IMR-90 (cell line): Measurements from ENCODE around the gene OR2W1. TPM values are rescaled to one million over a fixed set of nuclear protein-coding genes. Genes with fewer than 3 reads are reported as not detected.

ENCODE experiments used
- ATAC-seq: fragments of 200-7000 bp; cut with Tn5 transposase; 2 replicates; pipeline ENCODE4 v1.9.1; 2020; ENCODE audit warnings: low read depth, mild to moderate bottlenecking, moderate library complexity
- BruUV-seq: library from RNA; stranded (reverse); fragments of 400-500 nt; replicated peaks from 2 replicates; lab custom pipeline; 2021; lab: Mats Ljungman, UMichigan
- CTCF ChIA-PET: fragments of 300-600 bp; formaldehyde crosslinking; extraction: SDS; loops from one replicate; lab custom pipeline; 2021; ENCODE audit warnings: antibody characterized with exemption; lab: Yijun Ruan, JAX
- POLR2A ChIA-PET: fragments of 300-600 bp; sonication (Branson Sonifier 250); formaldehyde crosslinking; loops from one replicate; lab custom pipeline; 2022; ENCODE audit warnings: antibody characterized with exemption; ENCODE audit not compliant: unreplicated experiment; lab: Charles Lee
- DNase-seq: peaks from one replicate; pipeline ENCODE4 v3.0.0; 2013
- H2AFZ ChIP-seq: replicated peaks from 2 replicates; pipeline ENCODE3; 2013; ENCODE audit warnings: low read length, mild to moderate bottlenecking; ENCODE audit not compliant: poor library complexity
- H2AK5ac ChIP-seq: 2 replicates; pipeline ENCODE4 v1.6.1; 2013; ENCODE audit warnings: low read depth, low read length, inconsistent platforms
- H2AK9ac ChIP-seq: replicated peaks from 2 replicates; pipeline ENCODE3; 2013; ENCODE audit warnings: mild to moderate bottlenecking, low read depth, low read length, moderate library complexity; ENCODE audit not compliant: poor library complexity
- H2BK120ac ChIP-seq: 2 replicates; pipeline ENCODE4 v1.6.1; 2013; ENCODE audit warnings: low read depth, low read length, inconsistent platforms
- H2BK15ac ChIP-seq: 3 replicates; pipeline ENCODE4 v1.6.1; 2013; ENCODE audit warnings: low read depth, low read length, inconsistent platforms
- H2BK20ac ChIP-seq: 2 replicates; pipeline ENCODE4 v1.6.1; 2013; ENCODE audit warnings: low read depth, mild to moderate bottlenecking, inconsistent platforms, low read length, moderate library complexity
- H2BK5ac ChIP-seq: 2 replicates; pipeline ENCODE4 v1.6.1; 2013; ENCODE audit warnings: mild to moderate bottlenecking, low read depth, low read length, inconsistent platforms; ENCODE audit not compliant: poor library complexity, severe bottlenecking
- H3K14ac ChIP-seq: replicated peaks from 2 replicates; pipeline ENCODE4 v1.6.1; 2013; ENCODE audit warnings: low read depth, low read length, inconsistent platforms
- H3K18ac ChIP-seq: 2 replicates; pipeline ENCODE4 v1.6.1; 2013; ENCODE audit warnings: low read depth, low read length, control low read depth
- H3K23ac ChIP-seq: 2 replicates; pipeline ENCODE4 v1.6.1; 2013; ENCODE audit warnings: low read depth, low read length, inconsistent platforms
- H3K27ac ChIP-seq: 2 replicates; pipeline ENCODE4 v1.5.1; 2013; ENCODE audit warnings: mild to moderate bottlenecking, control low read depth, low read length; ENCODE audit not compliant: insufficient read depth
- H3K27me3 ChIP-seq: 2 replicates; pipeline ENCODE4 v1.6.1; 2013; ENCODE audit warnings: low read length; ENCODE audit not compliant: control insufficient read depth, insufficient read depth
- H3K36me3 ChIP-seq: 2 replicates; pipeline ENCODE4 v1.6.1; 2013; ENCODE audit warnings: low read length, mixed read lengths; ENCODE audit not compliant: control insufficient read depth, insufficient read depth
- H3K4ac ChIP-seq: 2 replicates; pipeline ENCODE4 v1.6.1; 2013; ENCODE audit warnings: low read depth, low read length, inconsistent platforms
- H3K4me1 ChIP-seq: 2 replicates; pipeline ENCODE4 v1.6.1; 2013; ENCODE audit warnings: low read length, mixed read lengths; ENCODE audit not compliant: control insufficient read depth, insufficient read depth
- H3K4me2 ChIP-seq: 2 replicates; pipeline ENCODE4 v1.6.1; 2013; ENCODE audit warnings: low read depth, mild to moderate bottlenecking, control low read depth, low read length, moderate library complexity
- H3K4me3 ChIP-seq: 2 replicates; pipeline ENCODE4 v1.5.1; 2013; ENCODE audit warnings: low read depth, mild to moderate bottlenecking, control low read depth, low read length, moderate library complexity; ENCODE audit not compliant: insufficient read depth
- H3K56ac ChIP-seq: 2 replicates; pipeline ENCODE4 v1.6.1; 2013; ENCODE audit warnings: low read length, inconsistent platforms; ENCODE audit not compliant: insufficient read depth; ENCODE audit errors: extremely low read depth
- H3K79me1 ChIP-seq, 2 experiments: 2 replicates each; pipeline ENCODE4 v1.6.1; 2013; ENCODE audit warnings: low read length in 2 of 2, inconsistent platforms in 1 of 2, low read depth in 1 of 2
- H3K9ac ChIP-seq: 2 replicates; pipeline ENCODE4 v1.6.1; 2013; ENCODE audit warnings: low read depth, low read length, control low read depth
- H3K9me1 ChIP-seq: 2 replicates; pipeline ENCODE4 v1.6.1; 2013; ENCODE audit warnings: low read length, inconsistent platforms; ENCODE audit not compliant: insufficient read depth
- H3K9me3 ChIP-seq: 2 replicates; pipeline ENCODE4 v1.6.1; 2013; ENCODE audit warnings: low read length; ENCODE audit not compliant: control insufficient read depth, insufficient read depth
- H4K20me1 ChIP-seq: 2 replicates; pipeline ENCODE4 v1.6.1; 2013; ENCODE audit warnings: low read length, inconsistent platforms; ENCODE audit not compliant: insufficient read depth
- H4K5ac ChIP-seq: 2 replicates; pipeline ENCODE4 v1.6.1; 2013; ENCODE audit warnings: mild to moderate bottlenecking, low read depth, low read length, control low read depth
- H4K8ac ChIP-seq, 2 experiments: 2 replicates each; pipeline ENCODE4 v1.6.1; 2013; ENCODE audit warnings: low read depth in 2 of 2, low read length in 2 of 2, control low read depth in 1 of 2, inconsistent platforms in 1 of 2
- H4K91ac ChIP-seq: 2 replicates; pipeline ENCODE4 v1.6.1; 2013; ENCODE audit warnings: low read depth, low read length, inconsistent platforms; ENCODE audit not compliant: insufficient read depth
- BHLHE40 ChIP-seq: fragments of 150-350 bp; IDR thresholded peaks from 2 replicates; pipeline ENCODE4 v1.6.1; 2016; ENCODE audit warnings: mild to moderate bottlenecking, low read depth, low read length
- CEBPB ChIP-seq: IDR thresholded peaks from 2 replicates; pipeline ENCODE4 v1.6.1; 2012; ENCODE audit warnings: low read depth, low read length, improper control_type of control experiment
- CHD1 ChIP-seq: IDR thresholded peaks from 2 replicates; pipeline ENCODE4 v1.6.1; 2012; ENCODE audit warnings: low read depth, low read length, improper control_type of control experiment
- CTCF ChIP-seq: conservative IDR thresholded peaks from 2 replicates; pipeline ENCODE4 v1.5.1; 2012; ENCODE audit warnings: mild to moderate bottlenecking, low read depth, low read length, improper control_type of control experiment
- FOS ChIP-seq: fragments of 150-350 bp; IDR thresholded peaks from 2 replicates; pipeline ENCODE4 v1.6.1; 2016; ENCODE audit warnings: low read depth, low read length
- MAFK ChIP-seq: IDR thresholded peaks from 2 replicates; pipeline ENCODE4 v1.6.1; 2012; ENCODE audit warnings: low read depth, low read length, improper control_type of control experiment
- MAZ ChIP-seq: IDR thresholded peaks from 2 replicates; pipeline ENCODE4 v1.6.1; 2012; ENCODE audit warnings: low read depth, mild to moderate bottlenecking, low read length, improper control_type of control experiment, moderate library complexity, borderline replicate concordance
- MXI1 ChIP-seq: IDR thresholded peaks from 2 replicates; pipeline ENCODE4 v1.6.1; 2012; ENCODE audit warnings: low read depth, mild to moderate bottlenecking, low read length, moderate library complexity, borderline replicate concordance
- NFE2L2 ChIP-seq: fragments of 150-350 bp; IDR thresholded peaks from 2 replicates; pipeline ENCODE4 v1.6.1; 2016; ENCODE audit warnings: low read depth, mild to moderate bottlenecking, low read length
- POLR2A ChIP-seq: IDR thresholded peaks from 2 replicates; pipeline ENCODE4 v1.6.1; 2012; ENCODE audit warnings: mild to moderate bottlenecking, low read depth, low read length
- RAD21 ChIP-seq: IDR thresholded peaks from 2 replicates; pipeline ENCODE4 v1.6.1; 2012; ENCODE audit warnings: low read length, improper control_type of control experiment
- RCOR1 ChIP-seq: IDR thresholded peaks from 2 replicates; pipeline ENCODE4 v1.6.1; 2012; ENCODE audit warnings: mild to moderate bottlenecking, low read length, improper control_type of control experiment; ENCODE audit not compliant: insufficient replicate concordance
- RFX5 ChIP-seq: IDR thresholded peaks from 2 replicates; pipeline ENCODE4 v1.8.0; 2012; ENCODE audit warnings: low read depth, mild to moderate bottlenecking, low read length, moderate library complexity
- SMC3 ChIP-seq: fragments of 150-350 bp; IDR thresholded peaks from 2 replicates; pipeline ENCODE4 v1.6.1; 2016; ENCODE audit warnings: low read depth, mild to moderate bottlenecking, antibody characterized with exemption, low read length, moderate library complexity
- dilution Hi-C: fragments of 300-500 bp; cut with HindIII; formaldehyde crosslinking; loops from one replicate; pipeline ENCODE4 v1.14.3; 2018; ENCODE audit warnings: low sequenced_read_pairs; ENCODE audit not compliant: unreplicated experiment
- in situ Hi-C: fragments of 300-500 bp; cut with MboI; formaldehyde crosslinking; loops from 3 replicates; pipeline ENCODE4 v1.14.3; 2019; ENCODE audit warnings: low sequenced_read_pairs, inconsistent platforms, mixed read lengths
- intact Hi-C: fragments of 100-400 bp; cut with micrococcal nuclease; formaldehyde crosslinking; loops from 2 replicates; pipeline ENCODE4 v1.10.0; 2022
- polyA plus RNA-seq, 3 experiments: library from polyadenylated mRNA; depleted of rRNA; stranded (reverse); fragments of >200 nt; gene quantifications; 2 replicates each; pipeline ENCODE4 v1.2.3, GENCODE V29; 2012; ENCODE audit warnings: low replicate concordance in 1 of 3
- total RNA-seq: library from RNA; depleted of rRNA; stranded (reverse); fragments of >200 nt; gene quantifications from 2 replicates; pipeline ENCODE4 v1.2.3, GENCODE V29; 2012
- TF ChIP-seq, protein P1 (sequence below): fragments of 150-350 bp; IDR thresholded peaks from 2 replicates; pipeline ENCODE4 v1.6.1; 2016; ENCODE audit warnings: low read depth, mild to moderate bottlenecking, low read length, moderate library complexity, borderline replicate concordance
- TF ChIP-seq, protein P2 (sequence below): fragments of 150-350 bp; IDR thresholded peaks from 2 replicates; pipeline ENCODE4 v1.6.1; 2017; ENCODE audit warnings: mild to moderate bottlenecking, antibody characterized with exemption, low read length, low read depth

Gene OR2W1
- total and polyA plus RNA-seq, 2 of the 4 experiments (the other 2 are of a cell fraction), result not detected

DNA sequence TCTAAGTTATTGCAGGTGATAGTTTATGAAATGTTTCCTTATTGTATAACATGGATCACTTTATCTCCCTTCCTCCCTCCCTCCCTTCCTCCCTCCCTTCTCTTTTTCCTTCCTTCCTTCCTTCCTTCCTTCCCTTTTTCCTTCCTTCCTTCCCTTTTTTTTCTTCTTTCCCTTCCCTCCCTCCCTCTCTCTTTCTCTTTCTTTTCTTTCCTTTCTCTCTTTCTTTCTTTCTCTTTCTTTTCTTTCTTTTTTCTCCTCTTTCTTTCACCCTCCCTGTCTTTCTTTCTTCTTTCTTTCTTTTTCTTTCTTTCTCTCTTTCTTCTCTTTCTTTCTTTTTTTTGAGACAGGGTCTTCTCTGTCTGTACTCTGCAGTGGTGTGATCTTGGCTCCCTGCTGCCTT is 36.3 kb upstream of the OR2W1 start:
- no peaks in the 10 kb centered on the region for H3K4me1 ChIP-seq
- no peaks in the 10 kb centered on the region for H3K9me1 ChIP-seq
- H2BK5ac ChIP-seq, result no peak overlapping the region
- TF ChIP-seq RAD21 (no peak), BHLHE40 (no peak), CTCF (no peak), CEBPB (no peak), POLR2A (no peak), MXI1 (no peak), NFE2L2 (no peak), RFX5 (no peak), RCOR1 (no peak), MAZ (no peak), MAFK (no peak), CHD1 (no peak), SMC3 (no peak), FOS (no peak)
- TF ChIP-seq, protein P1, sequence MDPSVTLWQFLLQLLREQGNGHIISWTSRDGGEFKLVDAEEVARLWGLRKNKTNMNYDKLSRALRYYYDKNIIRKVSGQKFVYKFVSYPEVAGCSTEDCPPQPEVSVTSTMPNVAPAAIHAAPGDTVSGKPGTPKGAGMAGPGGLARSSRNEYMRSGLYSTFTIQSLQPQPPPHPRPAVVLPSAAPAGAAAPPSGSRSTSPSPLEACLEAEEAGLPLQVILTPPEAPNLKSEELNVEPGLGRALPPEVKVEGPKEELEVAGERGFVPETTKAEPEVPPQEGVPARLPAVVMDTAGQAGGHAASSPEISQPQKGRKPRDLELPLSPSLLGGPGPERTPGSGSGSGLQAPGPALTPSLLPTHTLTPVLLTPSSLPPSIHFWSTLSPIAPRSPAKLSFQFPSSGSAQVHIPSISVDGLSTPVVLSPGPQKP, result no peak
- TF ChIP-seq, protein P2, sequence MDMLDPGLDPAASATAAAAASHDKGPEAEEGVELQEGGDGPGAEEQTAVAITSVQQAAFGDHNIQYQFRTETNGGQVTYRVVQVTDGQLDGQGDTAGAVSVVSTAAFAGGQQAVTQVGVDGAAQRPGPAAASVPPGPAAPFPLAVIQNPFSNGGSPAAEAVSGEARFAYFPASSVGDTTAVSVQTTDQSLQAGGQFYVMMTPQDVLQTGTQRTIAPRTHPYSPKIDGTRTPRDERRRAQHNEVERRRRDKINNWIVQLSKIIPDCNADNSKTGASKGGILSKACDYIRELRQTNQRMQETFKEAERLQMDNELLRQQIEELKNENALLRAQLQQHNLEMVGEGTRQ, result no peak
- intact Hi-C loops (no loop called here), dilution Hi-C loops (no loop called here), in situ Hi-C loops (no loop called here)
- H3K27me3 ChIP-seq, result no peaks in the 10 kb centered on the region
- H3K14ac ChIP-seq, result no peak overlapping the region
- DNase-seq (no peak), ATAC-seq (no peak)
- no peak overlapping the region for H2BK15ac ChIP-seq
- H3K4ac ChIP-seq, result no peak overlapping the region
- H3K4me2 ChIP-seq, result no peak overlapping the region
- no peaks in the 10 kb centered on the region for H3K36me3 ChIP-seq
- no peak overlapping the region for H3K4me3 ChIP-seq
- H3K9ac ChIP-seq, result no peak overlapping the region
- H4K5ac ChIP-seq, result no peak overlapping the region
- H4K20me1 ChIP-seq, result no peaks in the 10 kb centered on the region
- no TSS peak for BruUV-seq
- H2BK120ac ChIP-seq, result no peak overlapping the region
- H3K9me3 ChIP-seq, result peaks cover 5% of the 10 kb centered on the region
- H3K18ac ChIP-seq, result no peak overlapping the region
- H2AK5ac ChIP-seq, result no peak overlapping the region
- H4K91ac ChIP-seq, result no peak overlapping the region
- H3K27ac ChIP-seq, result no peak overlapping the region
- no peak overlapping the region for H2BK20ac ChIP-seq
- no peak overlapping the region for H4K8ac ChIP-seq
- H2AK9ac ChIP-seq, result no peak overlapping the region
- H3K23ac ChIP-seq, result no peak overlapping the region
- no peak overlapping the region for H3K56ac ChIP-seq
- no peaks in the 10 kb centered on the region for H3K79me1 ChIP-seq
- POLR2A ChIA-PET, result no interaction called here
- CTCF ChIA-PET, result no interaction called here
- H2AFZ ChIP-seq, result no peak overlapping the region
